CD14-positive monocyte (primary cell): Measurements from ENCODE around the gene CAMK2N2. TPM values are rescaled to one million over a fixed set of nuclear protein-coding genes. Genes with fewer than 3 reads are reported as not detected.

Experiments
- DNase-seq, 3 donors: peaks; one replicate each; pipeline ENCODE4 v3.0.0-alpha.2; 2011 to 2022
- H2AFZ ChIP-seq: 2 replicates; pipeline ENCODE4 v1.6.0; 2012; ENCODE audit warnings: mild to moderate bottlenecking, low read depth, low read length, inconsistent platforms; ENCODE audit not compliant: insufficient read depth, poor library complexity, severe bottlenecking
- H3K27ac ChIP-seq, 2 donors: 1 replicate in 1 of 2; 2 replicates in 1 of 2; pipeline ENCODE4 v1.5.1; 2012 to 2013; ENCODE audit warnings: low read length in 2 of 2, control low read depth in 1 of 2, inconsistent platforms in 1 of 2, low read depth in 1 of 2, mild to moderate bottlenecking in 1 of 2
- H3K27me3 ChIP-seq, 2 donors: one replicate each; pipeline versions ENCODE4 v1.6.0 to v1.6.1; 2011 to 2013; ENCODE audit warnings: low read length in 2 of 2; ENCODE audit not compliant: control insufficient read depth in 2 of 2, insufficient read depth in 2 of 2
- H3K36me3 ChIP-seq, 2 donors: replicated peaks in 1 of 2; 1 replicate in 1 of 2; 2 replicates in 1 of 2; pipeline versions ENCODE4 v1.5.1 to v1.6.1; 2012 to 2013; ENCODE audit warnings: low read length in 2 of 2, control low read depth in 1 of 2, inconsistent platforms in 1 of 2, mild to moderate bottlenecking in 1 of 2; ENCODE audit not compliant: insufficient read depth in 2 of 2, control insufficient read depth in 1 of 2
- H3K4me1 ChIP-seq, 2 donors: 1 replicate in 1 of 2; 2 replicates in 1 of 2; pipeline versions ENCODE4 v1.5.1 to v1.6.1; 2012 to 2013; ENCODE audit warnings: low read length in 2 of 2, control low read depth in 1 of 2, inconsistent platforms in 1 of 2, mild to moderate bottlenecking in 1 of 2, moderate library complexity in 1 of 2; ENCODE audit not compliant: insufficient read depth in 2 of 2, control insufficient read depth in 1 of 2
- H3K4me2 ChIP-seq: replicated peaks from 2 replicates; pipeline ENCODE3; 2012; ENCODE audit warnings: low read length, moderate library complexity, mild to moderate bottlenecking; ENCODE audit not compliant: poor library complexity, severe bottlenecking; ENCODE audit errors: extremely low read depth
- H3K4me3 ChIP-seq, 3 experiments: fragments of 200-600 bp in 1 of 3; sonication (generic) in 1 of 3; replicated peaks in 1 of 3; 1 replicate in 2 of 3; 2 replicates in 1 of 3; pipeline ENCODE4 v1.5.1; 2011 to 2013; ENCODE audit warnings: low read length in 3 of 3, mild to moderate bottlenecking in 3 of 3, control low read depth in 2 of 3, low read depth in 2 of 3, inconsistent platforms in 1 of 3, moderate library complexity in 1 of 3
- H3K79me2 ChIP-seq: 2 replicates; pipeline ENCODE4 v1.6.0; 2012; ENCODE audit warnings: mild to moderate bottlenecking, control low read depth, inconsistent platforms, low read length, moderate library complexity; ENCODE audit not compliant: insufficient read depth
- H3K9ac ChIP-seq: 2 replicates; pipeline ENCODE4 v1.6.0; 2017; ENCODE audit warnings: low read length, mild to moderate bottlenecking; ENCODE audit not compliant: insufficient read depth, poor library complexity, severe bottlenecking
- H3K9me3 ChIP-seq, 2 donors: replicated peaks in 1 of 2; 1 replicate in 1 of 2; 2 replicates in 1 of 2; pipeline versions ENCODE4 v1.5.1 to v1.6.1; 2012 to 2013; ENCODE audit warnings: low read length in 2 of 2, control low read depth in 1 of 2; ENCODE audit not compliant: control insufficient read depth in 1 of 2, insufficient read depth in 1 of 2
- H4K20me1 ChIP-seq: 2 replicates; pipeline ENCODE4 v1.6.0; 2012; ENCODE audit warnings: mild to moderate bottlenecking, low read length, control low read depth, moderate library complexity; ENCODE audit not compliant: insufficient read depth
- H3K27ac Mint-ChIP-seq, 7 donors: one replicate each; pipeline ENCODE4 v1.8.0; 2020; ENCODE audit warnings: mild to moderate bottlenecking in 7 of 7, mixed read lengths in 7 of 7, moderate library complexity in 6 of 7, inconsistent platforms in 2 of 7
- H3K27me3 Mint-ChIP-seq, 3 donors: one replicate each; pipeline ENCODE4 v1.8.0; 2021 to 2022; ENCODE audit warnings: low read depth in 3 of 3, mild to moderate bottlenecking in 3 of 3, mixed read lengths in 3 of 3, moderate library complexity in 3 of 3, inconsistent platforms in 1 of 3
- H3K36me3 Mint-ChIP-seq, 2 donors: one replicate each; pipeline ENCODE4 v1.8.0; 2020; ENCODE audit warnings: mixed read lengths in 2 of 2, inconsistent platforms in 1 of 2, mild to moderate bottlenecking in 1 of 2
- H3K4me1 Mint-ChIP-seq: one replicate; pipeline ENCODE4 v1.8.0; 2020; ENCODE audit warnings: mild to moderate bottlenecking, mixed read lengths
- H3K4me3 Mint-ChIP-seq, 2 donors: one replicate each; pipeline ENCODE4 v1.8.0; 2020; ENCODE audit warnings: mild to moderate bottlenecking in 2 of 2, mixed read lengths in 2 of 2, moderate library complexity in 1 of 2
- H3K9me3 Mint-ChIP-seq, 7 donors: one replicate each; pipeline ENCODE4 v1.8.0; 2020 to 2022; ENCODE audit warnings: mixed read lengths in 7 of 7, mild to moderate bottlenecking in 6 of 7, moderate library complexity in 6 of 7, inconsistent platforms in 2 of 7
- WGBS: methylation state at CpG from one replicate; pipeline ENCODE4 v1.1.5; 2013; ENCODE audit warnings: missing lambda C conversion rate; ENCODE audit not compliant: insufficient coverage; 5-methylcytosine and 5-hydroxymethylcytosine counted together
- intact Hi-C, 2 donors: fragments of 100-400 bp; cut with micrococcal nuclease; formaldehyde crosslinking; loops; one replicate each; pipeline versions ENCODE4 v1.15.0 to v1.15.1; 2023
- polyA plus RNA-seq, 3 donors: library from polyadenylated mRNA; depleted of rRNA in 1 of 3; unstranded in 2 of 3; stranded (reverse) in 1 of 3; fragments of 300-500 nt in 2 of 3; fragments of >200 nt in 1 of 3; fragmentation: Illumina TruSeq in 2 of 3; gene quantifications; 1 replicate in 2 of 3; 2 replicates in 1 of 3; pipeline ENCODE4 v1.2.3, GENCODE V29; 2012 to 2021
- TF ChIP-seq, protein P1 (sequence below): fragments of 200-600 bp; IDR thresholded peaks from one replicate; pipeline ENCODE4 v1.8.0; 2022; ENCODE audit warnings: antibody characterized with exemption, mild to moderate bottlenecking

CAMK2N2 gene
- polyA plus RNA-seq, 3 donors = not detected

DNA sequence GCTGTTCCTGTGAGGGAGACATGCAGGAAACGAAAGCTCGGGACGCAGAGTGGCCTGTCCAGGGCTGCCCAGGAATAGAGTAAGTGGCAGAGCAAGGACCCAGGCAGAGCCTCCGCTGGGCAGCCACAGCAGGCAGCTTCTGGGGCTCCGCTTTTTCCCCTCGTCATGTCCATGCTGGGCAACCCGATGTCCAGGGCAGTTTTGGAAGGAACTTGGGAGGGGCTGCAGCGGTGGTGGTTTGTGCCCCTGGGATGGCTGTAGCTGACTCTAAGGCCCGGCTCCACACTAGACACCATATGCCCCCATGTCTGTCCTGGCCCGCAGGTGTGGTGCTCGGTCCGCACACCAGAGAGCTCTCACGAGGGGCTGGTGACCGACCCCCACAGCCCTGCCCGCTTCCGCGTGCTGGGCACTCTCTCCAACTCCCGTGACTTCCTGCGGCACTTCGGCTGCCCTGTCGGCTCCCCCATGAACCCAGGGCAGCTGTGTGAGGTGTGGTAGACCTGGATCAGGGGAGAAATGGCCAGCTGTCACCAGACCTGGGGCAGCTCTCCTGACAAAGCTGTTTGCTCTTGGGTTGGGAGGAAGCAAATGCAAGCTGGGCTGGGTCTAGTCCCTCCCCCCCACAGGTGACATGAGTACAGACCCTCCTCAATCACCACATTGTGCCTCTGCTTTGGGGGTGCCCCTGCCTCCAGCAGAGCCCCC, 30.5 kb upstream of the CAMK2N2 start:
- peaks cover 0 to 3% of the 10 kb centered on the region in 2 donors for H3K27me3 ChIP-seq
- no peaks in the 10 kb centered on the region for H4K20me1 ChIP-seq
- H3K36me3 ChIP-seq = no peaks in the 10 kb centered on the region
- DNase-seq = no peak
- peaks cover 3 to 23% (median 19%) of the 10 kb centered on the region in 3 donors for H3K27me3 Mint-ChIP-seq
- peaks cover 0 to 1% (median 0%) of the 10 kb centered on the region in 7 donors for H3K9me3 Mint-ChIP-seq
- H3K27ac Mint-ChIP-seq = peak overlapping the region in 2 of 7 donors; percentile 12 to 66
- no peaks in the 10 kb centered on the region for H3K4me1 ChIP-seq
- H3K4me3 ChIP-seq = no peak overlapping the region
- no peak overlapping the region for H2AFZ ChIP-seq
- peaks cover 4% of the 10 kb centered on the region for H3K4me1 Mint-ChIP-seq
- WGBS = 97% methylated on average over 20 of the region's 21 CpGs
- H3K4me3 Mint-ChIP-seq = no peak overlapping the region
- no peak overlapping the region for H3K27ac ChIP-seq
- H3K36me3 Mint-ChIP-seq = no peaks in the 10 kb centered on the region
- TF ChIP-seq, protein P1, sequence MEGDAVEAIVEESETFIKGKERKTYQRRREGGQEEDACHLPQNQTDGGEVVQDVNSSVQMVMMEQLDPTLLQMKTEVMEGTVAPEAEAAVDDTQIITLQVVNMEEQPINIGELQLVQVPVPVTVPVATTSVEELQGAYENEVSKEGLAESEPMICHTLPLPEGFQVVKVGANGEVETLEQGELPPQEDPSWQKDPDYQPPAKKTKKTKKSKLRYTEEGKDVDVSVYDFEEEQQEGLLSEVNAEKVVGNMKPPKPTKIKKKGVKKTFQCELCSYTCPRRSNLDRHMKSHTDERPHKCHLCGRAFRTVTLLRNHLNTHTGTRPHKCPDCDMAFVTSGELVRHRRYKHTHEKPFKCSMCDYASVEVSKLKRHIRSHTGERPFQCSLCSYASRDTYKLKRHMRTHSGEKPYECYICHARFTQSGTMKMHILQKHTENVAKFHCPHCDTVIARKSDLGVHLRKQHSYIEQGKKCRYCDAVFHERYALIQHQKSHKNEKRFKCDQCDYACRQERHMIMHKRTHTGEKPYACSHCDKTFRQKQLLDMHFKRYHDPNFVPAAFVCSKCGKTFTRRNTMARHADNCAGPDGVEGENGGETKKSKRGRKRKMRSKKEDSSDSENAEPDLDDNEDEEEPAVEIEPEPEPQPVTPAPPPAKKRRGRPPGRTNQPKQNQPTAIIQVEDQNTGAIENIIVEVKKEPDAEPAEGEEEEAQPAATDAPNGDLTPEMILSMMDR = no peak
- no peaks in the 10 kb centered on the region for H3K9me3 ChIP-seq
- no peaks in the 10 kb centered on the region for H3K79me2 ChIP-seq
- intact Hi-C loops = no loop called here
- H3K4me2 ChIP-seq = no peak overlapping the region
- H3K9ac ChIP-seq = no peak overlapping the region

DNA sequence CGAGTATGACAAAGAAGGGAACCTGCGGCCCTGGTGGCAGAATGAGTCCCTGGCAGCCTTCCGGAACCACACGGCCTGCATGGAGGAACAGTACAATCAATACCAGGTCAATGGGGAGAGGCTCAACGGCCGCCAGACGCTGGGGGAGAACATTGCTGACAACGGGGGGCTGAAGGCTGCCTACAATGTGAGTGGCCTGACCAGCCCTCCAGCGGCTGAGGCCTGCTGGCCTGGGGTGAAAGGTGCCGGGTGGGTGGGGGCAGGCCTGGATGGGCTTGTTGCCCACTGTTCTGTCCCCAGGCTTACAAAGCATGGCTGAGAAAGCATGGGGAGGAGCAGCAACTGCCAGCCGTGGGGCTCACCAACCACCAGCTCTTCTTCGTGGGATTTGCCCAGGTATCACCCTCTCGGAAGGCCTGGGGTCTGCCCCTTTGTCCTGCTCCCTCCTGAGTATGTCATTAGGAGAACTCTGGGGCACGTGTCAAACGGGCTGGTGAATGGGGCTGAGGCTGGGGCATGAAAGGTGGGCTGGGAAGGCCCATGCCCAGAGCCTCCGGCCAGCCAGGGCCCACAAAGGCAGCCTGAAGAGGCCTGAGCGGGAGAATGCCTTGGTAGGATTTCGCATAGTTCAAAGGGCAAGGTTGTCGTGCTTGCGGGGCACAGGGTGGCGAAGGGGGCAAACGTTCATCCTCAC, 29.8 kb upstream of the CAMK2N2 start:
- no peak overlapping the region for H3K27ac ChIP-seq
- H3K36me3 ChIP-seq = no peaks in the 10 kb centered on the region
- H3K27ac Mint-ChIP-seq = no peak overlapping the region
- no peaks in the 10 kb centered on the region for H3K36me3 Mint-ChIP-seq
- H4K20me1 ChIP-seq = no peaks in the 10 kb centered on the region
- H3K9me3 ChIP-seq = no peaks in the 10 kb centered on the region
- H3K79me2 ChIP-seq = no peaks in the 10 kb centered on the region
- no peak for DNase-seq
- peaks cover 0 to 1% (median 0%) of the 10 kb centered on the region in 7 donors for H3K9me3 Mint-ChIP-seq
- no peak overlapping the region for H3K4me3 ChIP-seq
- intact Hi-C loops = no loop called here
- H3K4me1 ChIP-seq = no peaks in the 10 kb centered on the region
- no peak overlapping the region for H3K4me3 Mint-ChIP-seq
- no peak overlapping the region for H3K9ac ChIP-seq
- H3K27me3 ChIP-seq = peaks cover 0 to 3% of the 10 kb centered on the region in 2 donors
- TF ChIP-seq, protein P1 = no peak
- peaks cover 6 to 25% (median 24%) of the 10 kb centered on the region in 3 donors for H3K27me3 Mint-ChIP-seq
- H3K4me1 Mint-ChIP-seq = peaks cover 4% of the 10 kb centered on the region
- WGBS = 97% methylated on average over 21 of the region's 22 CpGs
- H3K4me2 ChIP-seq = no peak overlapping the region
- H2AFZ ChIP-seq = no peak overlapping the region
